Measurements from ENCODE around the gene NBDY.
"Not testable (repeated sequence)": the region's sequence is repeated elsewhere in the genome, so short reads cannot be mapped to it uniquely, and the experiment has no call there.

The NBDY gene

DNA sequence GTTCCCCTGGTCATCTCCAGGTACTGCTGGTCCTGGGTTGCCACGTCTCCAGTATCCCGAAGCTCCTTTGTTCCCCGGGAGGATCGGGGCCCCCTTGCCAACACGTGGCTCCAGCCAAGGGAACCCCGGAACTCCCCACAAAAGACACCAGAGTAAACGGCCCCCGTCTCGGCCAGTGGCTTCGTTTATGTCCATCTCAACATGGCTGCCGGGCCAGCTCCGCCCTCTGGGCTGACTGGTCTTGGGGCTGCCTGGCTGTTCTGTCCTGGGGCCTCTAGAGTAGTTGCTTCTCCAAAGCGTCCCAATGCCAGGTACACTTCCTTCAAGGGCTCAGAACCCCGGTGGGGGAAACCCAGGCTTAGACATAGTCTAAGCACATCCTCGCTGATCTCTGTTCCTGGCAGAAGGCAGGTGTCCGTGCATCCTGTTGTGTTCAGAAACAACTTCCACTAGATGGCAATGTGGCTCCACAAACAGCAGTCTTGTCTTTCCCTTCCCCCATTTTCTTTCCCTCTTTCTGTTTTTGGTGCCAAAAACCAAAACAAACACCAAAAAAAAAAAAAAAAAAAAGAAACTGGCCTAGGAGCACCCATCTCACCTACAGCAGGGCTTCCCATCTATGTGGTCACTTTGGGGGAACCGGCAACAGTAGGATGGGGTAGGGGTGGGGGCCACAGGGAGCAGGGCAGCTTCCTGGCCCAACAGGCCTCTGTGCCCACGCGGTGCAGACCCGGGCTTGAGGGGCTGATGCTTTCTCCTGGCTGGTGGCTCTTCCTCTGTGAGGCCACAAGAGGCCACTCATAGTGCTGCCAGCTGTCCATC is 35.3 kb downstream of the NBDY start:
- peak in 1 of 2 donors; percentile 24 for DNase-seq (ENCODE audit: low read depth in 1 of 2, low spot score in 1 of 2)

DNA sequence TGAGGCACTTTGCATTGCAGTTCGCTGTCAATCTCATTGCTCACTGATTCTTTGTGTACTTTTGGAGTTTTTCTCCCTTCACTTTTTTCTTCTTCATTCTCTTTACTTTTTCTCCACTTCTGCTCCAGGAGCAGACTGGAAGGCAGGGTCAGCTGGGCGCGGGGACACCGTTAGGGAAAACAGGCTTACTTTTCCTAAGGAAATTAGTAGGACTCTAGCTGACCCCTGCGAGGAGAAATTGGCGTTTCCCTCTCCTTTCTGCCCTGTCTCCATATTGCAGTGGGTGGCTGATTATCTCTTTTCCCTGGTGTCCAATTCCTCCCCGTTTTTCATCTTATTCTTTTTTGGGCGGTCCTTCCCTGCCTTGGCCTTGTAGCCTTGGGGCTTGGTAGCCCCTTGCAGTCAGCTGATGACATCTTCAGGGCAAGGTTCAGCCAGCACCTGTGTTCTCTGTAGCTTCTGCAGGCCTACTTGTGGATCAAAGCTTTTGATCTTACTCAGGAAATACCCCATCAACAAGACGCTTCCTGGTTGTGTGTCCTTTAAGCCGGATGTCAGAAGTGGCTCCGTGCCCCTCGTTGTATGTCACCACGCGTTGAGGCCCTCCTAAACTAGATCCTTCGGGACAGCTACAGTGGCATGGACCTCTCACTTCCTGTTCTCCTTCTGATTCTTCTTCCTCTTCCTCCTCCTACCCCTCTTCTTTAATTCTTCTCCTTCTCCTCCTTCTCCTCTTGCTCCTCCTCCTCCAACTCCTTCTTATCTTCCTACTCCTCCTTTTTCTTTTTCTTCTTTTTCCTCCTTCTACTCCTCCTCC is 36.1 kb downstream of the NBDY start:
- DNase-seq (ENCODE audit: low read depth in 1 of 2, low spot score in 1 of 2), result no peak

DNA sequence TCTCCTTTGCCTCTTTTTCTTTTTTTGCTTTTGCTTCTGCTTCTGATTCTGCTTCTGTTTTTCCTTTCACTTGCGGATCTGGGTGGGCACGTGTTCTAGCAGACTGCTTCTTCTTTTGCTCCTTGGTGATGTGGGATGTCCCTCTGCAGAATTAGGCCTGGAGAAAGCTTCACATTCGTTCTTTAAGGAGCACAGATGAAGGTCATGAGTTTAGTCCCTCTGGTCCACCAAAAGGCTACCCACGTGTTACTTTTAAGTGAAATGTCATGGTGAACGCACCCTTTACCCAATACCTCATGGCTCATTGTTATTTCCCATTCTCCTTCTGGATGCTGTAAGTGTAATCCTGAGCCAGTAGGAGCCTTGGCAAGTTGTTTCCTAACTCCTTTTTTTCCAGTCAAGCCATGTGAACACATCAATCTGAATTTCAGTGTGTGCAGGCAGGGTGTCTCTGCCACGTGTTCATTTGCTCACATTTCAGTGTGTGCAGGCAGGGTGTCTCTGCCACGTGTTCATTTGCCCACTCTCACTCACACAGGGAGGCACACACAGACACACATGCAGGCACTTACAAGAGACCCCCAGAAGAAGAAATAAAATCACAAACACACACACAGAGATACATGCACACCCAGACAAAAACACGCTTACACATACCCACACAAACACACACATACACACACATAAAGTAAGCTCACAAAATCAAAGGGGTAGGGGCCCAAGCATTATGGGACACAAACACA is 36.9 kb downstream of the NBDY start:
- DNase-seq (ENCODE audit: low read depth in 1 of 2, low spot score in 1 of 2), result no peak

DNA sequence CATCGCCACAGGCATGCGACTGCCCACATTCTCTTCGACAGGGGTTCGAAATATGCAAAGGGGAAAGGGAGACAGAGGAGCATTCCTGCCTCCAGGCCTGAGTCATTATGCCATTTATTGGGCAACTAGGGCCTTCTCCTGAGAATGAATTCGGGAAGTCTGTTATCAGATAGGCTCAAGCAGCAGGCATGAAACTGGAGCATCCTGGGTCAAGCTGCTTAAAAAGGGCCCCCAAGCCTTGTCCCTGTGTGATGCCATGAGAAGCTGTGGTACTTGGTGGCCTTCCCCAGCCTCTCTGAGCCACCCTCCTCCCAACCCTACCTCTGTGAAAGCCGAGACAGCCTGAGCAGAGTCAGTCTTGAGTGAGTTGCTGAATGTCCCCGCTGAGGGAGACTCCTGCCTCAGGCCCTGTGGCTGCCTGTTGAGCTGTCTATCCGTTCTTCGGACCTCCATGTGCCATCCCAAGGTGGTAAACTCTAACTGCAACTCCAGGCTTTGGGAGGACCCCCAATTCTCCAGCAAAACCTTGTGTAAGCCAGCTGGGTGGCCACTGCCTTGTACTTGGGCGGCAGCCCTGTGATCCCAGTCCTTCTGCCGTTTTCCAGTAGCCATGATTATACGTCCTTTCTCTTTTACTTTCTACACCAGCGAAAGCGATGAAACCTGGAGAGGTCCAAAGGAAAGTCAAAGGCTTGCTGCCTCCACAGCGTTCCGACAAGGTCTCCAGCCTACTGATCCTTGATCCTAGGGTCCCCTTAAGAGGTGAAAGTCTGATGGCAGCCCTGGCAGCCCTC is 37.7 kb downstream of the NBDY start:
- no peak for DNase-seq (ENCODE audit: low read depth in 1 of 2, low spot score in 1 of 2)

GRCh38 chrX:56767348-56768119 is 38.5 kb downstream of the NBDY start:
- DNase-seq (ENCODE audit: low read depth in 1 of 2, low spot score in 1 of 2), result not testable (repeated sequence)

- not testable (repeated sequence) for DNase-seq (ENCODE audit: low read depth in 1 of 2, low spot score in 1 of 2)
Measured at GRCh38 chrX:56768120-56768660, 39.1 kb downstream of the NBDY start.

- not testable (repeated sequence) for DNase-seq (ENCODE audit: low read depth in 1 of 2, low spot score in 1 of 2)
Measured at GRCh38 chrX:56772675-56773521, 43.9 kb downstream of the NBDY start.

GRCh38 chrX:56773522-56774060 is 44.5 kb downstream of the NBDY start:
- DNase-seq (ENCODE audit: low read depth in 1 of 2, low spot score in 1 of 2), result not testable (repeated sequence)

DNA sequence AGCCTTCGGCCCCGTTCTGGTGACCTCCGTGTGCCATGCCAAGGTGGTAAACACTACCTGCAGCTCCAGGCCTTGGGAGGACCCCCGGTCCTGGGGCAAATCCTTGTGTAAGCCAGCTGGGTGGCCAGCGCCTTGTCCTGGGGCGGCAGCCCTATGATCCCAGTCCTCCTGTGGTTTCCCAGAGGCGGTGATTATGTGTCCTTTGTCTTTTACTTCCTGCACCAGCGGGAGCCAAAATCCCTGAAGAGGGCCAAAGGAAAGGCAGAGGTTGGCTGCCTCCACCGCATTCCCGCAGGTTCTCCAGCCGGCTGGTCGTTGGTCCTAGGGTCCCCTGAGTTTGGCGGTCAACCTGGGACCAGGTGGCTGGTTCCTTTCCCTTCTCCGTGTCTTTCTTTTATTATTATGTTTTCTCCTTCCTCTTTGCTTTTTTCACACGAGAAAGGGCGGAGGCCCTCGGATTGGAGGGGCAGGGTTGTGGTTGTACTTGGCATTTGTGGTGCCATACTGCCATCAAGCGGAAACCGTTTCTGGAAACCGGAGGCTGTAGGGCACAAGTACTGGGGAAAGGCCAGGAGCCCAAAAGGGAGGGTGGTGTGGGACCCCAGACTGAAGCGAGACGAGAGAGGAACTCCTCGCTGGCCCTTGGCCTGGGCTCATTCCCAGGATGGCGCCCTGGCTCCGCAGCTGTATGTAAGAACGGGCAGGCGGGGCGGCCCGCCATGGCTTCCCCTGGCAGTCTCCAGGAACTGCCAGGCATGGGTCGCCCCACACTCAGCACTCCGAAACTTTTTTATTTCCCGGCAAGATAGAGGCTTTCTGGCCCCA is 49.3 kb downstream of the NBDY start:
- DNase-seq (ENCODE audit: low read depth in 1 of 2, low spot score in 1 of 2), result not testable (repeated sequence)

GRCh38 chrX:56778924-56779468 is 50.0 kb downstream of the NBDY start:
- DNase-seq (ENCODE audit: low read depth in 1 of 2, low spot score in 1 of 2), result not testable (repeated sequence)

GRCh38 chrX:56780681-56781649 is 51.9 kb downstream of the NBDY start:
- DNase-seq (ENCODE audit: low read depth in 1 of 2, low spot score in 1 of 2), result not testable (repeated sequence)

DNA sequence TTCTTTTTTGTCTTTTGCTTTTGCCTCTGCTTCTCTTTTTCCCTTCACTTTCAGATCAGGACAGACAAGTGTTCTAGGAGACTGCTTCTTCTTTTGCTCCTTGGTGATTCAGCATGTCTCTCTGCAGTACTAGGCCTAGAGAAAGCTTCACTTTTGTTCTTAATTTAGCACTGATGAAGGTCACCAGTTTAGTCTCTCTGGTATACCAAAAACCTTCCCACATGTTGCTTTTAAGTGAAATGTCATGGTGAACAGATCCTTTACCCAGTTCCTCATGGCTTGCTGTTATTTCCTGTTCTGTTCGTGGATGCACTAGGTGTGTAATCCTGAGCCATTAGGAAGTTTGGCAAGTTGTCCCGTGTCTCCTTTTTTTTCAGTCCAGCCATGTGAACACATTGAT is 53.3 kb downstream of the NBDY start:
- DNase-seq (ENCODE audit: low read depth in 1 of 2, low spot score in 1 of 2), result no peak

DNA sequence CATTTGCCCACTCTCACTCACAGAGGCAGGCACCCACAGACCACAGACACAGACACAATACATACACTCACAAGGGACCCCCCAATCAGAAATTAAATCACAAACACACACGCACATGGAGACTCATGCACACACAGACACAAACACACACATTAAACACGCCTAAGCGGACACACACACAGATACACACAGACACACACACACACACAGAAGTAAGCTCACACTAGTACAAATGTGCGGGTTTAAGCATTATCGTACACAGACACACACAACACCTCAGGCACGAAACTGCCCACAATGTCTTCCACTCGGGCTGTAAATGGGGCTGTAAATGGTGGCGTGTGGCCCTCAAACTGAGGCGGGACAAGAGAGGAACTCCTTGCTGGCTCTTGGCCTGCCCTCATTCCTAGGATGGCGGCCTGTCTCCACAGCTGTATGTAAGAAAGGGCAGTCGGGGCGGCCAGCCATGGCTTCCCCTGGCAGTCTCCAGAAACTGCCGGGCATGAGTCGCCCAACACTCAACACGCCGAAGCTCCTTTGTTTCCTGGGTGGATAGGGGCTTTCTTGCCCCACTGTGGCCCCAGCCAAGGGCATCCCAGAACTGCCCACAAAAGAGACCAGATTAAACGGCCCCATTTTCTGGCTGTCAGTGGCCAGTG is 53.9 kb downstream of the NBDY start:
- DNase-seq (ENCODE audit: low read depth in 1 of 2, low spot score in 1 of 2), result no peak

DNA sequence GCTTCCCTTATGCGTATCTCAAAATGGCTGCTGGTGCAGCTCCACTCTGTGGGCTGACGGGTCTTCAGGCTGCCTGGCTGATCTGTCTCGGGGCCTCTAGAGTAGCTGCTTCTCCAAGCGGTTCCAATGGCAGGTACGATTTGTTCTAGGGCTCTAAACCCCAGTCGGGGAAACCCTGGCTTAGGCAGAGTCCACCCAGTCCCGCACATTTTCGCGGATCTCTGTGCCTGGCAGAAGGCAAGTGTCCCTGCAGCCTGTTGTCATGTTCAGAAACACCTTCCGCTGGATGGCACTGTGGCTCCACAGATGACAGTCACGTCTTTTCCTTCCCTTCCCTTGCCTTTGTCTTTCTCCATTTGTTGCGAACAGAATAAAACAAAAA is 54.4 kb downstream of the NBDY start:
- DNase-seq (ENCODE audit: low read depth in 1 of 2, low spot score in 1 of 2), result no peak

- DNase-seq (ENCODE audit: low read depth in 1 of 2, low spot score in 1 of 2), result no peak
Measured at GRCh38 chrX:56783996-56784620, 55.1 kb downstream of the NBDY start.

Measured in stimulated activated CD4-positive, alpha-beta T cell treated with anti-CD3 and anti-CD28 coated beads, Interleukin-15, amount 100 ng/mL, for 1 hour (primary cell).